ENCODE data around the gene EFEMP2.
A peak's percentile ranks its signal among the peaks of the same experiment; 100 is the strongest.
"Not testable (repeated sequence)": the region's sequence is repeated elsewhere in the genome, so short reads cannot be mapped to it uniquely, and the experiment has no call there.

The EFEMP2 gene

DNA sequence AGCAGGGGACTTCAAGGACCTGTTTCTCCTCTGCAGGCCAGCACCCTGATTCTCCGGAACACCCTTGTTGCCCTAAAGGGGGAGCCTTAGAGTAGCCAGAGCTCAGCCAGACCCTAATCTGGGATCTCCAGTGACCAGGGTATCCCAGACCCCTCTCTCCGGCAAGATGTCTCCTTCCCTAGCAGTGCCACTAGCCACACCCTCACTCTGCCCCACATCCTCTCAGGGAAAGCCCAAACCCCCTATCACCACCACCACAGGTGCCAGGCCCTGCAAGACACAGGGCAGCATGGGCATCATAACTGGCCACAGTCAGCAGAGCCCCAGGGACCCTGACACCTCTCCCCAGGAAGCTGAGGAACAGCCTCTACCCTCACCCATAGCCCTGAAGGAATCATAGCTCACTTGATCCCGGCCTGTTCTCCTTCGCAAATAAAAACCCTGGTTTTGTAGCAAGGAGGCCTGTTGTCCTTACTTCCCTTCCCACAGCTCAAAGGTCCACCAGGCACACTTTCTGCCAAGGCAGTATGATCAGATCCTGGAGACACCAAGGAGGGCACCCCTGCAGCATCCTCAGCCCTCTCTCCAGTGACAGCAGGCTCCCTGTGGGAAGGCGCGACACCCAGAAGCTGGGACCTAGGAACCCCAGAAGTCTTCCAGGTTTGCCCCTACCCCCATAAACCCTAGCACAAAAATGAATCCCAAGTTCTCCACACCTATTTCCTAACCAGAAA, 19.2 kb downstream of the EFEMP2 start:
- DNase-seq = no peak

DNA sequence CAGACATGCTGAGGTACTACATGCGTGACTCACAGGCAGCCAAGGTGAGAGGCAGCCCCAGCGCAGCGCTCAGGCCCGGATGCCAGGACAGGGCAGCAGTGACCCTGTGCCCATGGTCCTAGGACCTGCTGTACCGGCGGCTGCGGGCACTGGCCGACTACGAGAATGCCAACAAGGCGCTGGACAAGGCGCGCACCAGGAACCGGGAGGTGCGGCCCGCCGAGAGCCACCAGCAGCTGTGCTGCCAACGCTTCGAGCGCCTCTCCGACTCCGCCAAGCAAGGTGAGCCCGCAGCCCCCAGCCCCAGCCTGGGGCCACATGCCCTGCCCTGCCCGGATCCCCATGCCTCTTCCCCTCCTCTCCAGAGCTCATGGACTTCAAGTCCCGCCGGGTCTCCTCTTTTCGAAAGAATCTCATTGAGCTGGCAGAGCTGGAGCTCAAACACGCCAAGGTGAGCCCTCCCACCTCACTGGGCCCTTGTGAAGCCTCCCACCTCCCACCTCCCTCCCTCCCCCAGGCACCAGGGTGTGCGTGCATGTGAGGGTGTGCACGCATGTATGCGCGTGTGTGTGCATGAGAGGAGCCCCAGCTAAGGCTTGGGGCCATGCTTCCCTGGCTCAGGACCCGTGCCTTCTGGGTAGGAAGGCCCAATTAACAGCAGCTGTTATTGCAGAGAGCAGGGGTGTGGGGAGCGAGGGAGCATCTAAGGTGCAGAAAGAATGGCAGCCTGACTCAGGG, 19.9 kb downstream of the EFEMP2 start:
- DNase-seq = no peak

DNA sequence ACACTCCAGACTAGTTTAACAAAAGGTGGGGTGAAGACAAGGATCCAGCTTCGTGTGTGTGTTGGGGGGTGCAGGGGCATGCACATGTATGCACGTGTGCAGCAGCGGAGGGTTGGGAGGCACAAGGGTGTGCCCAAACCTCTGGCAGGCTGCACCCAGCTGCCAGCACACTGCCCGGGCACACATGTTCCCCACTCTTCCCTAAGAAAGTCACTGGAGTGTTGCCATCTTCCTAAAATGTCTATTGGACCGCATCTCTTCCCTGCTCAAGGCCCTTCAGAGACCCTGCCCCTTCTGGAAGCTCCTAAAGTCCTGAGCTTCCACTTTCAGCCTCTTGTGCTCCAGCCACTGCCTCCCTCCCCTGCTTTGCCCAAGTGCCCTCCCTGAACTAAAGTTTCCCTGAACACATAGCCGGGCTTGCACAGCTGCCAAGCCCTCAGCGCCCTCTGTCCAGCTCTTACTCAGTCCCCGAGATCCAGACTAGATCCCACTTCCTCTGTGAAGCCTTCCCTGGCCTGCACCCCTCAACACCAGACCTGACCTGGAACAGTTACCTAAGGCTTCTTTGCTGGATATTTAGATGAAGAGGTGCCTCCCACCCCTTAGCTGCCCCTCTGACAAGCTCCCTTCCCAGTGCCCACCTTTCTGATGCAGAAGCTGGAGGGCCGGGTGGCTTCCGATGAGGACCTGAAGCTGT, 20.6 kb downstream of the EFEMP2 start:
- DNase-seq = no peak

DNA sequence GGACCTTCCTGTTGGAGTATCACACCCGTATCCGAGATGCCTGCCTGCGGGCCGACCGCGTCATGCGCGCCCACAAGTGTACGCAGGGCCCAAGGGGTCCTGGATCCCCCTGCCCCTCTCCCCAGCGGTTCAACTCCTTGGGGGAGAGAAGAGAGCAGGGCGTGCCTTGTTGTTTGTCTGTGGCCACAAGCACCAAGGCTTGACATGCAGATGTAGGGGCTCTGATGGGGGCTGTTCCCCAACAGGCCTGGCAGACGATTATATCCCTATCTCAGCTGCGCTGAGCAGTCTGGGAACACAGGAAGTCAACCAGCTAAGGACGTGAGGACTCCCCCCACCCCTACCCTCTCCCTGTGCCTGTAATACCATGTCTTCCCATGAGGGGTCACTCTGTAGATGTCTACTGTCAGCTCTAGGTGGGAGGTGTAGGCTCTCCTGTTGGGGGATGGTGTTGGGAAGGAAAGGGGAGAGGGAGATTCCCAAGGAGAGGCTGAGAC, 21.5 kb downstream of the EFEMP2 start:
- DNase-seq = no peak

DNA sequence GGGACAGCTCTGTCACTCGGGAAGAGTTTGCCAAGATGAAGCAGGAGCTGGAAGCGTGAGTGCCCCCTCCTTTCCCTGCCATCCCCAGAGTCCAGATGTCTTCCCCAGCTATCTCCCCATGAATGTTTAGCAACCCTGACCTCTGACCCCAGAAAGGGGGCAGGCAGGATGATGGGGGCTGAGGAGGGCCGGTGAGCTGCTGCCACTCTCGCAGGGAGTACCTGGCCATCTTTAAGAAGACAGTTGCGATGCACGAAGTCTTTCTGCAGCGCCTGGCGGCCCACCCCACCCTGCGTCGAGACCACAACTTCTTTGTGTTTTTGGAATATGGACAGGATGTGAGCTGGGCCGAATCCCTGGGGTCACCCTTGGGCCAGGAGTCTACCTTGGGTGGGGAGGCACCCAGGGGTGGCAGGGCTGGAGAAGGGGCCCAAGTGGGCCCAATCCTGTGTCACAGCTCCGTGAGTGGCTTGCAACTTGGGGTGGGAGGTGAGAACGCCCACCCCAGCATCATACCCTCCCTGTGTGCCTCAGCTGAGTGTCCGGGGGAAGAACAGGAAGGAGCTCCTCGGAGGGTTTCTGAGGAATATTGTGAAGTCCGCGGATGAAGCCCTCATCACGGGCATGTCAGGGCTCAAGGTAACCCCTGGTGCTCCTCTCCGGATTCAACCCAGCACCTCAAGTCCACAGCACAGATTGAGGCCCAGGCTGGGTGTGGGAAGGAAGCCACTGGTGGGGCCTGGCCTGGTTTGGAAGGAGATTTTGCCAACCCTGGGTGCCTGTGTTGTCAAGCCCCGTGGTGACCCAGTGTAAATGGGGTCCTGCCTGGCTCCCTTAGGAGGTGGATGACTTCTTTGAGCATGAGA, 22.1 kb downstream of the EFEMP2 start:
- DNase-seq = no peak

DNA sequence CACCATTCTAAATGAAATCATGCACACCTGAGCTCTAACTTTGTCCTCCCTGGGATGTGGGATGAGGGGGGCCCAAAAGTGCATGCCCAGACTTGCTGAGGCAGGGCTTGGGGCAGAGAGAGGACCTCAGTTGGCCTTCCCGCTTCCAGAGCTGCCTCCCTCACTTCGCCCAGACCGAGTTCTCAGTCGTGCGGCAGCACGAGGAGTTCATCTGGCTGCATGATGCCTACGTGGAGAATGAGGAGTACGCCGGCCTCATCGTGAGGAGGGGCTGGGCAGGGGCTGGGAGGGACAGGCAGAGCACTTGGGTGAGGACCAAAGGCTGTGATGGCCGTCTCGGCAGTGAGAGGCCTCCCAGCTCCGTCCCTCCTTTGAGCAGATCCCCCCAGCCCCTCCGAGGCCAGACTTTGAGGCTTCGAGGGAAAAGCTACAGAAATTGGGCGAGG, 22.8 kb downstream of the EFEMP2 start:
- DNase-seq = no peak

DNA sequence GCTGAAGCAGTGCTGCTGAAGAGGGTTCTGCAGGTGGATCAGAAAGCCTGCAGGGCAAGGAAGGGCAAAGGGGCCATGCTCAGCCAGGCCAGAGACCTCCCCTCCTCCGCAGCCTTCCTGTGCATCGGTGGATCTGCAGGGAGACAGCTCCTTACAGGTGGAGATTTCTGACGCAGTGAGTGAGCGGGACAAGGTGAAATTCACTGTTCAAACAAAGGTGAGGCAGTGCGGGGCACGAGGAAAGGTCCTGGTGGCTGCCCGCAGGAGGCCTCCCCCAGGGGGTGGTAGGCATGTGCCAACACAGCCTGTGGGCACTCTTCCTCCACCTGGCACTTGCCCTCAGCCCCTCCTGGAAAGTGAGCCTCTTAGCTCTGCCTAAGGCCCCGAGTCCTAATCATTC, 23.2 kb downstream of the EFEMP2 start:
- DNase-seq = no peak

DNA sequence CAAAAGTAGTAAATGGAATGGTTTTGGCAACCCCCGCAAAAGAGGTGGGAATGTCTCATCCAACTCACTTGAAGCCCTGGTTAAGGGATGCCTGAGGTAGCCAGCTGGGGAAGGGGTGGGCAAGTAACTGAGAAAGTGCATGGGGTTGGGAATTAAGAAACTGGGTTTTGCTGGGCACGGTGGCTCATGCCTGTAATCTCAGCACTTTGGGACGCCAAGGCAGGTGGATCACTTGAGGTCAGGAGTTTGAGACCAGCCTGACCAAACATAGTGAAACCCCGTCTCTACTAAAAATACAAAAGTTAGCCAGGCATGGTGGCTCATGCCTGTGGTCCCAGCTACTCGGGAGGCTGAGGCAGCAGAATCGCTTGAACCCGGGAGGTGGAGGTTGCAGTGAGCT, 23.9 kb downstream of the EFEMP2 start:
- not testable (repeated sequence) for DNase-seq

DNA sequence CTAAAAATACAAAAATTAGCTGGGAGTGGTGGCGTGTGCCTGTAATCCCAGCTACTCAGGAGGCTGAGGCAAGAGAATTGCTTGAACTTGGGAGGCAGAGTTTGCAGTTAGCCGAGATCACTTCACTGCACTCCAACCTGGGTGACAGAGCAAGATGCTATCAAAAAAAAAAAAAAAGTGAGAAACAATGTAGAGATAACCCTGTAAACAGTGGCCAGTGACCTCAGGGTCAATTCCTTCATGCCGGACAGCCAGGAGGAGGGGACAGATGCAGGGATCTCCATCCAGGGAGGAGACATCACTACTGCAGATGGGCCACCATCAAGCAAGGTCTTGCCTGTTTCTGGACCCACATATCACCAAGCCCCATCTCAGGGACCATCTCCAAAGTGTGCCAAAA, 24.9 kb downstream of the EFEMP2 start:
- DNase-seq = no peak

DNA sequence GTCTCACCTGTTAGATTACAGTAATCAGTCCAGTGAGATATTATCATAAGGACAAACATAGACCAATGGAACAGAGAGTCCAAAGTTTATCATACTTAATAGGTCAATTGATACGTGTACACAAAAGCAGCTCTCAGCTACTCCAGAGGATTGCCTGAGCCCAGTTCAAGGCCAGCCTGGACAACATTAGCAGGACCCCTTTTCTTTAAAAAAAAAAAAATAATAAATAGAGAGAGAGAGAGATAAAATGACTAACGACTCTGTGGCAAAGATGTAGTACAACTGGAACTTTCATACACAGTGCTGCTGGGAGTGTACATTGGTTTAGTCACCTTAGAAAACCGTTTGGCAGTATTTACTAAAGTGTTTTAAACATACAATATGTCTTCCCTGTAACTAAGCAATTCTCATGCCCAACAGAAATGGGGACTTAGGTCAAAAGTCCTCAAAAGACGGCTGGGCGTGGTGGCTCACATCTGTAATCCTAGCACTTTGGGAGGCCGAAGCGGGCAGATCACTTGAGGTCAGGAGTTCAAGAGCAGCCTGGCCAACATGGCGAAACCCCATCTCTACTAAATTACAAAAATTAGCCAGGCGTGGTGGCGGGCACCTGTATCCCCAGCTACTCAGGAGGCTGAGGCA, 28.2 kb downstream of the EFEMP2 start:
- no peak for DNase-seq

DNA sequence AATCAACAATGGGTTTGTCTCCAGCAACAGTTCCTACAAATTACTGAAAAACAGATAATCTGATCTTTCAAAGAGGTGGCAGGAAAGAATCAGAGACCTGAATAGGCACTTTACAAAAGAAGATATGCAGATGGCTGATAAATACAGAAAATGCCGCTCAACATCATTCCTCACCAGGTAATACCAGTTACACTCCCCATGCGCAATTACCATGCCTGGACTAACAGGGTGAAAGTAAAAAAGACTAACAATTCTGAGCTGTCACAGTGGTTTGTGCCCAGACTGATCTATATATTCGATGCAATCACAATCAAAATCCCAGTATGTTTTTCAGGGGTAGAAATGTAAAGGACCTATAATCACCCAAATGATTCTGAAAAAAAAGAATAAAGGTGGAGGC, 28.8 kb downstream of the EFEMP2 start:
- DNase-seq = no peak

DNA sequence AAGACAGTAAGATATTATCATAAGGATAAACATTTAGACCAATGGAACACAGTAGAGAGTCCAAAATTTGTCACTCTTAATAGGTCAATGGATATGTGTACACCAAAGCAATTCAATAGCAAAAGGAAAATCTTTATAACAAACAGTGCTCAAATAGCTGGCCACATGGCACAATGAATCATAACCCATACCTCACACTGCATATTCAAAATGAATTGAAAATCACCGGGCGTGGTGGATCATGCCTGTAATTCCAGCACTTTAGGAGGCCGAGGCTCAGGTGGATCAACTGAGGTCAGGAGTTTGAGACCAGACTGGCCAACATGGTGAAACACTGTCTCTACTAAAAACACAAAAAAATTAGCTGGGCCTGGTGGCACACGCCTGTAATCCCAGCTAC, 30.5 kb downstream of the EFEMP2 start:
- DNase-seq = no peak

DNA sequence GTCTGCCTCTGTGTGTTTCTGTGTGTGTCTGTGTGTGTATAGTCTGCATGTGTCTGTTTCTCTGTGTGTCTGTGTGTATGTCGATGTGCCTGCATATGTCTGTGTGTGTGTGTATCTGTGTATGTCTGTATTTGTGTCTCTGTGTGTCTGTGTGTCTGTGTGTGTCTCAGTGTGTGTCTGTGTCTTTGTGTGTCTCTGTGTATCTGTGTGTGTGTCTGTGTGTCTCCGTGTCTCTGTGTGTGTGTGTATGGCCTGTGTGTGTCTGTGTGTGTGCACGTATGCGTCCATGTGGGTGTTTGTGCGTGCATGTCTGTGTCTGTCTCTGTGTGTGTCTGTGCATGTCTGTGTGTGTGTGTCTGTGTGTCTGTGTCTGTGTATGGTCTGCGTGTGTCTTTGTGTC, 38.4 kb downstream of the EFEMP2 start:
- DNase-seq = no peak

DNA sequence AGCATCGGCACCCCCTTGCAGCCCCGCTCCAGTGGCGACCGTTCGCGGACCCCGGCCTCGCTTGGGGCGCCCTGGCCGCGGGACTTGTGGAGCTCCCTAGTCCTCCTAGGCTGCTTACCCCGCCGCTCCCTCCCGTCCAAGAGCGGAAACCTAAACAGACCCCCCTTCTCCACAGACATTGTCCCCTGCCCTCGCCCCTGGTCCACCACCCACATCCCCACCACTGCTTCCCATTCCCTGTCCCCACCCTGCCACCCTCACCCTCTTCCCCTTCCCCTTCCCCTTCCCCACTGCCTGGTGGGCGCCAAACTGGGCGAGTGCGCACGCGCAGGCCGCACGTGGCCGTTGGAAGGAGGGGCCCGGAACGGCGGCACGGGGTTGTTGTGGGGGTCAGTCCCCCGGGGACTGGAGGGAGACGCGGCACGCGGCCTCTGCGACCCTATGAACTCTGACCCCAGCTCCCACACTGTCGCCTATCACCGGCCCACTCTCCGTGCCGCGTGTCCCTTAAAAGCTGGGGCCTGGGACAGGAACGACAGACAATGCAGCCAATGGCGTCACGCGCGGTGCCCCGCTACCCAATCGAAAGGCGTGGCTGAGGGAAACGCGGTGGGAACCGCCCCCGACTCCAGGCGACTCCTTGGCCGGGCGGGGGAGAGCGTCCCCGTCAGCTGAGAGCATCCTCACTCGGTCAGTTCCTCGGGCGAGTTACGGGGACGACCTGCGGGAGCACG, 39.1 kb downstream of the EFEMP2 start, which contains the start of gene SNX32:
Gene SNX32, plus strand, starts transcription at position 667 of the 734 bp plus-strand sequence. CDS start 103 bp downstream, outside the sequence.
- DNase-seq = peak; percentile 79 to 92 (median 86)

DNA sequence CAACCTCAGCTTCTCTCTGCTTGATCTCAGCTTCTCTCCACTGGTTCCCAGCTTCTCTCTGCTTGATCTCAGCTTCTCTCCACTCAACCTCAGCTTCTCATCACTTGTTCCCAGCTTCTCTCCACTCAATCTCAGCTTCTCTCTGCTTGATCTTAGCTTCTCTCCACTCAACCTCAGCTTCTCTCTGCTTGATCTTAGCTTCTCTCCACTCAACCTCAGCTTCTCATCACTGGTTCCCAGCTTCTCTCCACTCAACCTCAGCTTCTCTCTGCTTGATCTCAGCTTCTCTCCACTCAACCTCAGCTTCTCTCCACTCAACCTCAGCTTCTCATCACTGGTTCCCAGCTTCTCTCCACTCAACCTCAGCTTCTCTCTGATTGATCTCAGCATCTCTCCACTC, 40.4 kb downstream of the EFEMP2 start:
- not testable (repeated sequence) for DNase-seq

DNA sequence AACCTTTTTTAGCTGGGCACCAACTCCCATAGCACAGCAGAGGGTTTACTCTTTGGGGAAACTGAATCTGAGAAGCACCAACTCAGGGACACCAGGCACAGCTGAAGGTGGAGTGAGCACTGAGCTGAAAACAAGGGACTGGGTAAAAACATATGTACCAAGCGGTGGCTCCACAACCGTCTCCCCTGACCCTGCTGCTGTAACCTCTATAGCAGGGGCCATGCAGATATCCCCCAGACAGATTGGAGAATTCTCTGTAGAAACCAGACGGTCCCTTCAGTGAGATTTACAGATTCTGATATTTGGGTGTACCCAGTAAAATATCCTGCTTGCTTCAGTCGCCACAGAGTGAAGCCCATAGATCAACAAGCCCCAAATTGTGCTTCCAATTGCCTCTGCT, 43.1 kb downstream of the EFEMP2 start:
- no peak for DNase-seq

DNA sequence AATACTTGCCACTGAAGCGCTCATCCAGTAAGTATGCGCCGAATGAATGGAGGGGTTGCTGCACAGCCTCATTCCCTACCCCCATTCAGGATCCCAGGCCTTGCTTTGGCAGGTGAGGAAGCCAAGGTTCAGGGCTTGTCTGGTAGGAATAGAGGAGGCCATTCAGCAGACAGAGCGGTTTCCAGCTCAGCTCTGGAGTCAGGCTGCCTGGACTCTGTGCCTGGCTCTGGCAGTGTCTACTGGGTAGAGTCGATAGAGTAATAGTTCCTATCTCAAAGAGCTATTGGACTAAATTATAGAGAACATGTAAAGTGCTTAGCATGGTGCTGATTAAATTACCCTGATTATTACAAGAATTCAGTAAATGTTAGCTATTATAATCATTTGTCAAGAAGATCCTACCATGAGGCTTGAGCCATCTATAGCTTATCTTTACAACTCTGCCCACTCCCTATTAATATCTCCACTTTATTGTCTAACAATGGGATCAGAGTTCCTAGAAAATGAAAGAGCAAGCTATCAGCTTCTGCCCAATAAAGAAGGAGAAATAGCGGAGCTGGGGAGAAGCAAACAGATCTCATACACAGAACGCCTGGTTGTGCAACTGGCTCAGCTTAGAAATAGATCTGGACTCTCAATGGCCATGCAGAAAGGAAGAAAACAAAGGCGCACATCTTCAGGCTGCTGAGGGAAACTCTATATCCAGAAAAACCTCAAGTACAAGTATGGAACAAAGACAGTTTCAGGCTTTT, 45.4 kb downstream of the EFEMP2 start:
- DNase-seq = no peak

DNA sequence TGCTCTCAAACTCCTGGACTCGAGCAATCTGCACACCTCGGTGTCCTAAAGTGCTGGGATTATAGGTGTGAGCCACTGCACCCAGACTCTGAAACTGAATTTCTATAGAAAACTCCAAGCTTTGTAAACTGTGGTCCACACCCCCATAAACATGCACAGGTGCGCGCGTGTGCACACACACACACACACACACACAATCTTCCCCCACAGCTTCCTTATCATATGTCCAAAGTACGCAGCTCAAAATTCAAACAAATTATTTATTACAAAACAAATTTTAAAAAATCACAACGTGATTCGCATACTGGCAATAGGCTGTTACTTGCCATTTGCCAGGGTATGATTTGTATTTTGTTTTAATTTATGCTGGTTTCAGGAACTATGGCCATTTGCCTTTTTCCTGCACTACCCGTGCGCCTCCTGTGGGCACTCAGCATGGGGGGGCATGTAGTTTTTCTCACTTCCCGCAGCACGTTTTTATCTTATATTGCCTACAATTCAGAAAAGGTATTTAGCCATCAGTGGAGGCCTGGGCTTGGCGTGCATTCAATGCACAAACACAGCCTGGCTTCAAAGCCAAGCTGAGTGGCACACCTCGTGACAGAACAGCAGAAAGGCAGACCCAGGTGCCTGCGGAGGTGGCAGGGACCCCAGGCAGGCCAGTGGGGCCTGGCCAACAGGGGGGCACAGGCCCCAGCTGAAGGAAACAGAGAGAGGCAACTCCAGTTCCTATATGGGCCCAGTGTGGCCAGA, 49.6 kb downstream of the EFEMP2 start:
- DNase-seq = no peak

DNA sequence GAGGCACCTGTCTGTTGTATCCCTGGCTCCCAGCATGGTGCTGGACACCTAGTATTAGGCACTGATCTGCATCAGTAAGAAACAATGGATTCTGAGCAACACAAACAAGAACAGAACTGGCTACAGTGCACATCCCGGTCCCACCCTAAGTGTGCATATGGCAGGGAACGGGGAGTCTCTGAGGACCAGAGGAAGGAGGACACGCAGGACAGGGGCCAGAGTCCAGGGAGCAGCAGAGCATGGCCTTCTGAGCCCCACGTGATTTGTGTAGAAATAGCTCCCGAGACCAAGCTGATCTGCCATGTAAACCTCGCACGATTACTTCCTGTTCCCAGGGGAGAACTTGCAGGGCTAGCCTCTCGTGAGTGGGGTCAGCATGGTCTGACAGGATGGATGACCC, 51.5 kb downstream of the EFEMP2 start:
- no peak for DNase-seq
